GM19193 (cell line): Measurements from ENCODE around the gene USP6NL.

Experiments used
- POLR2A ChIP-seq: IDR thresholded peaks from 4 replicates; pipeline ENCODE4 v1.6.1; 2011; ENCODE audit not compliant: insufficient read depth, insufficient read length; ENCODE audit errors: extremely low read depth

The USP6NL gene

DNA sequence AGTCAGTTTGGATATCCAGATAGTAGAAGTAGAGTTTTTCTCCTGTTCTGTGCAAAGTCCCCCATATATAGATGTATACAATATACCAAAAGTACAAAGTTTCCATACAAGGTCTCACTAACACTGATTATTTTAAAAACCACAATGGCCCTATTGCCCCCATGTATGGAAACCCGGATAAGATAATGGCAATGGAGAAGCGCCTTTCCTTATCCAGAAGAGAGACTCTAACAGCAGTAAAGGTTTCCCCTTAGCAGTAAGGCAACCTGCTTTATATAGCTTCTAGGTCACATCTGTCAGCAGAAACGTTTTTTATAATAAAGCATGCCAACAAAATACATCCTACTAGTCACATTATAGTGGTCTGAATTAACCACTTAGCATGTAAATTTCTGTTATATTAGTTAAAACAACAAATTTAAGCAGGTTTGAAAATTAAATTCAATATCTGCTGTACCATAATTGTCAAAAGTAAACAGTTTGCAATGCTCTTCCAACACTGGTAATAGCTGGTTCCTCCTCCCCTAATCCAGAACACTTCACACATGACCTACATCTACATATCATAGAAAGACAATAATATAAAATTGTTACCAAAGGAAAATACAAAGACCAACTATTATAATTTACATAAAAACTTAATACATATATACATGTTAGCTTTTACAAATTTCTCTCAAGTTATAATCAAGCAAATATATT is 22.4 kb downstream of the USP6NL start:
- TF ChIP-seq POLR2A: no peak

DNA sequence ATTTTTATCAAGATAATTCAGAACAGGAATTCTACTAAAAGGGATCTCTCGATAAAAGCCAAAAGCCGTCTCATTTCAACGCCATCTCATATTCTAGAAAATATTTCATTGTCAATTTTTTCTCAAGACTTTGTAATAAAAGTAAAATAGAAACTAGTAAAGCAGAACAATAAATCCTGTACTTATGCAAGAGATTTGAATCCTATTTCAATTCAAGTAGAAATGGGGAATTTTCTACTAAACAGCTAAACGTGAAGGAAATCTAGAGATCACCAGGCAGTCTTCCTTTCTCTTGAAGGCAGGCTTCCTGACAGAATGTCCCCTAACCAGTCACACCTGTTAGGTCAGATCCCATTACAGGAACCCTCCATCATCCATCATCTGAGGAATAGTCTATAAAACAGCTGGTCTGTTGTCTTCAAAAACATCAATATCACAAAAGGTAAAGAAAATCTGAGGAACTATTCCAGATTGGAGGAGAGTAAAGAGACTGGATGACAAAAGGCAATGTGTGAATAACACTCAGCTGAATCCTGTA is 23.7 kb downstream of the USP6NL start:
- TF ChIP-seq POLR2A: no peak

DNA sequence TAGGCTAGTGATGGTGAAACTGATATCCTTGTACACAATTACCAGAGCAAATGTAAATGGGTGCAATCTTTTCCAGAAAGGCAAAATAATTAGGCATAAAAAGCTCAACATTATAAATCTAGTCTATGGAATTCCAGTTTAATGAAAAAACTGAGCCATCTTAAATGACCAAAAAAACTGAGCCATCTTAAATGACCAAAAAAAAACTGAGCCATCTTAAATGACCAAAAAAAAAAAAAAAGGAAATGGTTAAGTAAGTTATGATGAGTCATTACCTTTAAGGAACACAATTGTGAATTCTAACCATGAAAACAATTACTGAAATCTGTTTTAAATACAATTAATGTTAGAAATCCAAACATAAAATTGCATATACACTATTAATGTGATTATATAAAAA is 25.3 kb downstream of the USP6NL start:
- no peak for TF ChIP-seq POLR2A

GRCh38 chr10:11581213-11581612 is 30.2 kb downstream of the USP6NL start:
- no peak for TF ChIP-seq POLR2A

DNA sequence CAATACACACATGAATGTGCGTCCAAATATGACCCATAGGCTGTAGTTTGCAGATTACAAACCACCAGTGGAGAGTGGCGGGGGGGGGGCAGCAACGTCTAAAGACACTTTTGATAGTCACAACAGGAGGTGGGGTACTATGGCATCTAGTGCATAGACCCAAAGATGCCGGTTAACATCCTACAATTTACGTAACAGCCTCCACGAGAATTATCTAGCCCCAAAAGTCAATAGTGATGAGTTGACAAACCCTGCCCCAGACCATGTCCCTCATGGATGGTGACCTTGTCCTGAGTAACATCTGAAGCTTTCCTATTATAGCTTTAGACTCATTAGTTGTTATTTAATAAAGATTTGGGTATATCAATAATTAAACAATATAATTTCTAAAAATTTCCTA is 31.6 kb downstream of the USP6NL start:
- TF ChIP-seq POLR2A: no peak

DNA sequence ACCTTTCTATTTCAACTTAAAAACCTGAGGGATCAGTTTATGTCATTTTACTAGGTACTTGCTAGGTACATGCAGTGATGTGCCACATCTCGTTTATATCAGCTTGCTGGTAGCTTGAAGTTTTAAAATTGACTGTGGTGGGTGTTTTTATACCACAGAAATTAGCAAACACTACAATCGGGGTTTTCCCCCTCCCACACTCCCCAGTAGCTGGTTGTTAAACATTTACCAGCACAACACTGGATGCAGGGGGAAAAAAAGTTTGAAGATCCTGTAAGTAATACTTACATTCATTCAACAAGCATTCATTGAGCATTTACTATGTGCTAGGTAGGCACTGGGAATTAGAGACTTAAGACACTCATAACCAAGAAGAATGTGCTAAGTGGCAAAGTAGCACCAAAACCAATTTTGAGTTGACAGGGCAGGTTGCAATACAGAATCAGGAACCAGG is 32.6 kb downstream of the USP6NL start:
- TF ChIP-seq POLR2A: no peak

- no peak for TF ChIP-seq POLR2A
Observed at GRCh38 chr10:11576092-11576809, 35.2 kb downstream of the USP6NL start.

- no peak for TF ChIP-seq POLR2A
Observed at GRCh38 chr10:11573497-11573896, 38.0 kb downstream of the USP6NL start.

DNA sequence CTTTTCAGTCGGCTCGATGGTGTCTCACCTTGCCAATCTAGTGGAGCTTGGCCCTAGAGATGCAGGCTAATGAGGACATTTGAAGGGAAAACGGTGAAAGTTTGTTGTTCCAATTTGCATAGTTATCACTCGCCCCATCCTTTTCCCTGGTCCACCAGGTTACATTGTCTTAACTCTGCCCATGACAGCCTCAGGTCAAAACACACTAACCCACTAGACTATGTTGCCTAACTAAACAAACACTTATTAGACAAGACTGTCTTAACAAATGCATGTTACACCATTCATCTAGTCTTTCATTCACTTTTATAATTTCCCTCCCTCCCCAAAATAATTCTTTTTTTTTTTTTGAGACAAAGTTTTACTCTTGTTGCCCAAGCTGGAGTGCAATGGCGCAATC is 40.7 kb downstream of the USP6NL start:
- TF ChIP-seq POLR2A: no peak

GRCh38 chr10:11569471-11569870 is 42.0 kb downstream of the USP6NL start:
- no peak for TF ChIP-seq POLR2A

DNA sequence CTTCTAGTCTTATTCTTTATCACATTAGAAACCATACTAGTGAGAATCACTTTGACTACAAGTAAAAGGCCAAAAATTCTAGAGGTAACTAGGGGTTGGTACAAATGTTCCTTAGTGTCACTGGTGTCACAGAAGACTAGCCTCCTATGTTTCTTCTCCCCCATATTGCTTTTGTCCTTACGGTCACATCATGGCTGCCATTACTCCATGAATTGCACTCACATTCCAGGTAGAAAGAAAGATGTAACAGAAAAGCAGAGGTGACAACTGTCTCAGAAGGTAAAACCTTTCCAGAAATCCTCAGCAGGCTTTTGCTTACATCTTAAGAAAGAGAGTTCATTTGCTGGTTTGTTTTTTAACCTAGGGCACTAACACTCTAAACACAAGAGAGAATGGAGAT is 42.9 kb downstream of the USP6NL start:
- no peak for TF ChIP-seq POLR2A

GRCh38 chr10:11564741-11565140 is 46.7 kb downstream of the USP6NL start:
- TF ChIP-seq POLR2A: no peak

DNA sequence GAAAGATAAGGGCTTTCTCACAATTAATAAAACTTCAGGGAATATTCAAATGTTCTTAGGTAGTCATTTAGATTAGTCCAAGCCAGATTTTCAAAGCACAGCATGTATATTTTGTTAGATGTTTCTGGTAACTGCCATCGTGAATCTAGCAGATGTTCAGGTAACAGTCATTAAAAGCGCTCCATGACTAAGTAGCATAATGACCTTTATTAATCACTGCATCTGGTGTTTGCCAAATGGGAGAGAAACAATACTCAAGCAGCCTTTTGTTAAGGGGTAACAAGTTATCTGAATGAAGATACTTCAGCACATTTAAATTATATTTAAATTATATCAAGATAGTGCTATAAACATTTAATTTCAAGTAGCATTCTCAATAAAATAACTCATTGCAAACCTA is 47.5 kb downstream of the USP6NL start:
- no peak for TF ChIP-seq POLR2A

GRCh38 chr10:11562888-11563287 is 48.6 kb downstream of the USP6NL start:
- TF ChIP-seq POLR2A: no peak

DNA sequence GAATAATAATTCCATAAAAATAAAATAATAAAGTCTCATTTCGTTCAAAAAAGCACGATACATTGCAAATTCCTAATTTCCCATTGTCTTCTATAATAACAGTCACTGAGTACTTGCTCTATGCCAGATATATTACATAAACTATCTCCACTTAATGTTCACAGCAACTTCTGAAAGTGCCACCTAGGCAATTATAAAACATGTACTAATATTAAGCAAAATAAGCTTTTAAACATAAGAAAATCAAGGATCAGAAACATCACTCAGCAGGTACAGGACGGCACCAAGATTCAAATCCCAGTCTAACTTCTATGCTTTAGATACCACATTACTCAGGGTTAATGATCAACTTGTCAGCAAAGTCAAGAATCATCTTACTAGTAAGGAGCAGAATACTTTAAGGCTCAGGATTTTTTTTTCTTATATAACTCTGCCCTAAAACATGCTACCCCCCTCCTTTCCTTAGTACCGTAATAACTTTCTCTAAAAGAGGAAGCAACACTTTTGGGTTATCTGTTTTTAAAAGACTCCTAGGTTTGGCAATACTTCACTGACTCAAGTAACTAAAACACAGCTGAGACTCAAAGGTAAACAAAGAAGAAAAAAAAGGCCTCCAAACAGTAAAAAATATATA is 51.3 kb downstream of the USP6NL start:
- no peak for TF ChIP-seq POLR2A
